HG02943 (cell line): ENCODE results near the gene MMP28.

Experiments used
- ATAC-seq: cut with Tn5 transposase; IDR thresholded peaks from one replicate; pipeline ENCODE4 v1.9.1; 2021; ENCODE audit warnings: mild to moderate bottlenecking, low read depth, moderate library complexity; ENCODE audit not compliant: unreplicated experiment

Gene MMP28

GRCh38 chr17:35799942-35800341 is 4.5 kb upstream of the MMP28 start:
- no peak for ATAC-seq

DNA sequence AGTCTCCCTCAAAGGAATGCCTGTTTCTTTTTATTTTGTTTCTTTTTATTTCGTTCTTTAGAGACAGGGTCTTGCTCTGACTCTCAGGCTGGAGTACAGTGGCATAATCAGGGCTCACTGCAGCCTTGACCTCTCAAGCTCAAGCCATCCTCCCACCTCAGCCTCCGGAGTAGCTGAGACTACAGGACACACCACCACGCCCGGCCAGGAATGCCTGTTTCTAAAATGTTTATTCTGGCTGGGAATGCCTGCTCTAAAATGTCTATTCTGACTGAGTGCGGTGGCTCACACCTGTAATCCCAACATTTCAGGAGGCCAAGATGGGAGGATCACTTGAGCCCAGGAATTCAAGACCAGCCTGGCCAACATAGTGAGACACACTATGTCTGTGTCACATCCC is 2.5 kb upstream of the MMP28 start:
- ATAC-seq: no peak

DNA sequence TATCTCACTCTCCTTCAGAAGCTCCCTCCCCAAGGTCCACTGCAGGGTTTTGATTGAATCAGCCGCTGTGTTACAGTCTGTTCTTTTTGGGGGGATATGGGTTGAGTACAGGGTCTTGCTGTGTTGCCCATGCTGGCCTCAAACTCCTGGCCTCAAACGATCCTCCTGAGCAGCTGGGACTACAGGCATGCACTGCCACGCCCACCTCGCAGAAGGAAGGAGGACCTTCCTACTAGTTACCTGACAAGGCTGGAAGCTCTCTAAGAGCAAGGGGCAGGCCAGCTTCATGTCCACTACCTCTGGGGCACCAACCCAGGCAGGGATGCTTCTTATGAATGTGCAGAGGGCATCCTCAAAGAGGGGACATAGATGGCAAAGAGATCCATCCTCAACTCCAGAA is 1.9 kb upstream of the MMP28 start:
- ATAC-seq: no peak

DNA sequence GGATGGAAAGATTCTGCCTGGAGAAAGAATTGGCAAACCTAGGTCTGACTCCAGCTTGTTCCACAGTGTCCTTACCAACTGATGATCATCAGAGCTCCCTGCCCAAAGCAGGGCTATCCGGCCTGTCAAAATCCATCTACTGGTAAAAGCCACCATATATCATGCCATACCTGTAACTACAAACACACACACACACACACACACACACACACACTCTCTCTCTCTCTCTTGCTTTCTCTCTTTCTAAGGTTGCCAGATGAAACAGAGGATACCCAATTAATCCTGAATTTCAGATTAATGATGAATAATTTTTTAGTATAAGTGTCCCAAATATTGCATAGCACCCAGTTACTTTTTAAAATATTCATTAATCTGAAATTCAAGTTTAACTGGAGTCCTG is 1.5 kb upstream of the MMP28 start:
- no peak for ATAC-seq

- no peak for ATAC-seq
Measured at GRCh38 chr17:35795871-35796265, 427 bp upstream of the MMP28 start.

DNA sequence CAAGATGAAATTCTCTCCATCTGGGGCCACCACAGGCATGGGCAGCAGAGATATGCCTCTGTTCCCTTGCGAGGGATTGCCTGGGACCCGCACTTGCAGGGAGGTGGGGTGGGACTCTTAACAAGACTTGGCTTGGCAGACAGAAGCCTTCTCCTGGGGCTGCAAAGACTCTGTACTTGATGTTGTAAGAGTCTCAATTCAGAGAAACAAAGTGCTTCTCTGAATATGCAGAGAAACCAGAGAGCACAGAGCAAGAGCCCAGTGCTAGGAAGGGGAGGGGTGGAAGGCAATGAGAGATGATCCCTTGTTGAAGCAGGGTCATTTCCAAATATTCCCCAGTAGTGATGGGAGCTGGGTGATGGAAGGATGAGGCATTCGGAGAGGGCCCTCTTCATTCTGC is 2.2 kb downstream of the MMP28 start:
- ATAC-seq: no peak

GRCh38 chr17:35791681-35792350 is 3.6 kb downstream of the MMP28 start:
- no peak for ATAC-seq

- no peak for ATAC-seq
Measured at GRCh38 chr17:35790841-35791240, 4.6 kb downstream of the MMP28 start.

DNA sequence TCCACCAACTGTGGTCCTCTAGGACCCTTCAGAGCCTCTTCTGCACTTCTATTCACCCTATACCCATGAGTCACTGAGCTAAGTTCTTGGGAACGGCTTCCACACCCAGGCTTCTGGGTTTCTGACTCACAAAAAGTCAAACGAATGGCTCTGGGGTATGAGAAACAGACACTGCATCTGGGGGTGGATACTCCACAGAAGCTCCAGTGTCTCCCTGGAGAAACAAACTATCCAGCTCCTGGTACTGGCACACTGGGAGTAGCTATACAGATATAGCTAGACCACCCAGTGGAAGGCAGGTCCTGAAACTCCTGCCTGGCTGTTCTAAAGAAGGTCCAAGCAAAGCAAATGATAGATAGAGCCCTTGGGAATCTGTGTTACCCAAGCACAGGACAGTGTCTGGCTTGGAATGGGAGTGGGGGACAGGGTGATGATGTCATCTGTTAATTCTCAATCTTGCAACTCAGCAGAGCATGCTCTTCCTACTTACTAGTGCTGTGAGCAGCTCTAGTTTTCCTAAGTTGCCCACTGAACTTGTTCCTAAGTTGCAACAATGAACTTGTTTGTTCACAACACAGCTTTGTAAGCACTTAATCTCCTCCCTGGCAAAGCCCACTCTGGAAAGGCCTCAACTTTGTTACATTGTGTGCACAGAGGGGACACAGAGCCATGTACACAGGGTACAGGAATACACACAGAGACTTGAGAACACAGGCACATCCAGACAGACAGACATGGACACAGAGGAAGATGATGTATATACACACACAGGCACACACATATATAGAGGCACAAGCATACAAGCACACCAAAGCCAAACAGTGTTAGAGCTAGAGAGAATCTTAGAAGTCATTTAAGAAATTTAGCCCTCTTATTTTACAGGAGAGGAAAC is 6.7 kb downstream of the MMP28 start:
- no peak for ATAC-seq

GRCh38 chr17:35786941-35787432 is 8.5 kb downstream of the MMP28 start:
- no peak for ATAC-seq

DNA sequence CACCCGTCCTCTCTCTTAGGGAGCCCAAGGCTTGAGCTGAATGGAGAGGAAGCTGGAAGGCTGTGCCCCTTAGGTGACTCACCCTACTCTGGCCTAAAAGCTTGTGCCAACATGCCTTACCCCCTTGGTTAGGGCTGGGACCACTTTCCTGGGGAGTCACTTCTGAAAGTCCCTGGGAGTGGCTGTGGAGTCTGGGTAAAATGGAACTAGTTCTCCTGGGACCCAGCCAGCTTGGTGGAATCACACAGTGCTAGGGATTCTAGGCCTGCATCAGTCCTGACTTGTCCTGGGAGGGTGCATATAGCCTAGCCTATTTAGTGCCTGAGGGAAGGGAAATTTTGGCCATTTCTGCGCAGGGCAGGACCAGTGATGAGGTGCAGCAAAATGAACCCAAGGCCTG is 10.5 kb downstream of the MMP28 start:
- no peak for ATAC-seq

- ATAC-seq: no peak
Measured at GRCh38 chr17:35780950-35781349, 14.5 kb downstream of the MMP28 start.

DNA sequence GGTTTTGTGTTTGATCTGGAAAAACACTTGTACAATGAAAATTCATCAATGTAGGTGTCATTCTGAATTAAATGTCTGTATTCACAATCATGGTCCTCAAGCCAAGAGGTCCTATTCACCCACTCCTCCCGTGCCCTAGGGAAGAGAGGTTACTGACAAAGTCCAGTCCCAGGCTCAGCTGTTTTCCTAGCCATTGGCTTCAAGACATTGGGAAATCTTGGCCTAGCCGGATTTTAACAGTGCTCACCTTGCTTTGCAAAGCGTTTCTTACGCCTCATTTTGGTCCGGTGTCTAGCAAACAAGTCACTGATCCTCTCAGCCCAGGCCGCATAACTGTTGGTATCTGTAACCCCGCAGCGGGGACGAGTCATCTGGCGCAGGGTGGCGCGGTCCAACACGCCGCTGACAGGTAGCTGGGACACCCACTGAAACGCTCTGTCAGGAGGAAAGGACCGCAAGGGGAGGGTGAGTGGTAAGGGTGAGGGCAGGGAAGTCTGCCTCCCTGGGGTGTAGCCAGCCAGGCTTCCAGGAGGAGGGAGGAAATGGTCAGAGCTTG is 16.7 kb downstream of the MMP28 start:
- ATAC-seq: no peak

- ATAC-seq: no peak
Measured at GRCh38 chr17:35775583-35775982, 19.9 kb downstream of the MMP28 start.

DNA sequence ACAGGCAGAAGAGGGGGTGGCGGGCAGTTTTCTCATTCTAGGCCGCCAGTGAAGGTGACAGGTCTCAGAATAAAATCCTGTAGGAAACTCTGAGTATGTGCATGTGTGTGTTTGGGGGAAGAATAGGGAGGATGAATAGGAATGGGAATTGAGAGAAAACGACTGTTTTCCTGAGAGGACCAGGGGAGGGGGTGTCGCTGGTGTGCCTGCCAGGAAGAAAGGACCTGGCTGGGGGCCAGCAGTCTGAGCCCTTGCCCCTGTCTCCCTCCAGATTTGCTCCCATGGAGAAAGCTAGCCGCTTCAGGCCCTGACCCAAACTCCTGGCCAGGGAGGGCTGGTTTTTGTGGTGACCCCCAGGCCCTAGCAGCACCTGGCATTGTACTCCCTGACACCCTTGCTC is 20.4 kb downstream of the MMP28 start:
- ATAC-seq: no peak

DNA sequence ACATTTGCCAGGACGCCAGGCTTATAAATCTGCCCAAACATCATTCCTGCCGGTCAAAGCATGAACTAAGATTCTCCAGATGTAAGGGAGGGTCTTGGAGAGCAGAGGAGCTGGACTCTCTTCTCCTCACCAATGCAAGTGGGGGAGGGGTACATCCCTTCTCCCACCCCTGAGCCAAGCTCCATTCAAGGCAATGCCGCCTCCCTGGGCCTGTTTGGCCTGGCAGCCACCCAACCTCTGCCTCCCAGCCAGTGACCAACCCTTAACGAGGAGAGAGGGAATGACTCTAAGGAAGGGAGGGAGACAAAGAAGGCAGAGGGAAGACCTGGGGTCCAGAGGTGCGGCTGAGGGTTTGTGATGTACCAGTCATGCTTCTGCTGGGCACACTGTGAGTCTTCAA is 20.9 kb downstream of the MMP28 start:
- ATAC-seq: no peak

DNA sequence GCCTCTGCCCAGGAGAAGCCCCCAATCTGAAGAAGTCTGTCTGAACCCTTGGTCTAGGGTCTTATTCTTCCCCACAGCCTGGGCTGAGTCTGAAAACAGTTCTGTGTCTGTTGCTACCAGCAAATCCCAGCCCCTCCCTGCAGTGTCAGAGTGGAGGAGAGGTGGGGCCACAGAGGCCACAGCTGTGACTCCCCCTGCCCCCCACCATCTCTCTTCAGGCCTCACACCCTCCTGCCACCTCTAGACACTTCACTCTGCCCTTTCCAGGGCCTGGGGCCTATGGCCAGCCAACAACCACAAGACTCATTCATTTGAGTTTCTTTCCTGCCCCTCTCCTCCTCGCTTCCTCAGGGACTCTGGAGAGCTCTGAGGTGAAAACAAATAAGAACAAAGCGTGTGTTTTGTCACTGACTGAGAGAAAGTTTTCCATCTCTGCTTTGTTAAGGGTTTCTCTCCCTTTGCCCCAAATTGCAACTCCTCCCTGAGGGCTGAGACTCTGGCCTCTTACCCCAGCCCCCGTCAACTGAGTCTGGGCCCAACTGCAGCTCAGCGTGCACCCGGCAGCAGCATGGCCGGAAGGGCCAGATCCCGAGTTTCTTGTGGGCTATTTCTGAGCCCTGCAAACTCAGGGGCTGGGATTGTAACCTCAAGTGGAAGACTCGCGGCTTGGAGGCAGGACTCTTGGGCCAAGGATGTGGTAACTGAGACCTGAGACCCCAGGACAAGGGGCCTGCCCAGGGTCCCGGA is 21.6 kb downstream of the MMP28 start:
- ATAC-seq: no peak

- no peak for ATAC-seq
Measured at GRCh38 chr17:35773129-35773528, 22.3 kb downstream of the MMP28 start.

DNA sequence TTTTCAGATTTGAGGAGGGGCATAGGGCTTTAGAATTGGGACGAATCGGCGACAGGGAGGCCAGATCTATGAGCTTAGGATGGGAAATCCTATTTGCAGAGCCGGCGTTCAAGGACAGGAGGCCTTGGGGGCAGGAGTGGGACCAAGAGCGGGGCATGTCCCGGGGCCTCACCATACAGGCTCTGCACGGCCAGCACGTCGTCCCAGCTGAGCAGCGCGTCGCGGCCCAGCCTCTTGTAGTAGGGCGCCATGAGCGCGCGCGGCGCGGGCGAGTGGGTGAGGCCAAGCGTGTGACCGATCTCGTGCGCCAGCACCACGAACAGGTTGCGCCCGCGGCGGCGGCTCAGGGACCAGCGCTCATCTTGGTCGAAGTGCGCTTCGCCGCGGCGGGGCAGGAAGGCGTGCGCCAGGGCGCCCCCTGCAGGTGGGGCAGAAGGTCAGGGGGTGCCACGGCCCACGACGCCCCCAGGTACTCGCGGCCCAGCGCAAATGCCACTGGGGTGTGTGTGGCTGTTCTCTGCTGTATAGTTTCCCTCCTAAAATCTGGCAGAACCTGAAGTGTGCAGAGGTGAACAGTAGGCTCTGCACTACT is 25.4 kb downstream of the MMP28 start:
- ATAC-seq: no peak

DNA sequence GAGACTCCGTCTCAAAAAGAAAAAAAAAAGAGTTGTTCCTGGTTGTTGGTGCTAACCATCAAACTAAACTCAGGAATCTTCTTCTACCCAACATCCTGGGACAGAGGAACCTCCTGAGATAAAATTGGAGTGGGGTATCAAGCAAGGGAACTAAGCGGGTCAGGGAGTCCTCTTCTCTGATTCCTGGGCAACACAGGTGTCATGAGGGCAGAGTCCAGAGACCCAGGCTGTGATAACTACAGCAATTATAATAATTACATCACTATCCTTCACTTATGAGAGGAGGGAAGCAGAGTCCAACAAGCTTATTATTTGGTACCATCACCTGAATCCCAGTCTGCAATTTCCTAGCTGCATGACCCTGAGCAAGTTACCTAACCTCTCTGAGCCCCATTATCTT is 26.6 kb downstream of the MMP28 start:
- ATAC-seq: no peak
